Vagina (tissue), 2 donors: ENCODE measurements around the gene LCORL. TPM values are rescaled to one million over a fixed set of nuclear protein-coding genes. Genes with fewer than 3 reads are reported as not detected.
"Not testable (repeated sequence)": the region's sequence is repeated elsewhere in the genome, so short reads cannot be mapped to it uniquely, and the experiment has no call there.

Experiments
- DNase-seq, 2 donors: peaks; one replicate each; pipeline ENCODE4 v3.0.0-alpha.2; 2017; ENCODE audit errors: extremely low spot score in 2 of 2
- H3K27ac ChIP-seq: fragments of 200-600 bp; sonication (generic); one replicate; pipeline ENCODE4 v1.5.1; 2019
- H3K27me3 ChIP-seq: fragments of 200-600 bp; sonication (generic); one replicate; pipeline ENCODE4 v1.5.1; 2019
- H3K36me3 ChIP-seq, 2 donors: fragments of 200-600 bp; sonication (generic); one replicate each; pipeline ENCODE4 v1.5.1; 2017 to 2019
- H3K4me1 ChIP-seq: fragments of 200-600 bp; sonication (generic); one replicate; pipeline ENCODE4 v1.5.1; 2019
- H3K4me3 ChIP-seq, 2 donors: fragments of 200-600 bp; sonication (generic); 1 replicate in 1 of 2; 2 replicates in 1 of 2; pipeline ENCODE4 v1.5.1; 2016 to 2019
- H3K9me3 ChIP-seq: fragments of 200-600 bp; sonication (generic); one replicate; pipeline ENCODE4 v1.5.1; 2019
- POLR2A ChIP-seq, 2 donors: fragments of 450-650 bp; IDR thresholded peaks; one replicate each; pipeline ENCODE4 v1.6.1; 2017; ENCODE audit warnings: antibody characterized with exemption in 2 of 2, mild to moderate bottlenecking in 2 of 2, moderate library complexity in 2 of 2
- POLR2AphosphoS5 ChIP-seq, 2 donors: sonication (generic); formaldehyde crosslinking; IDR thresholded peaks; one replicate each; pipeline ENCODE4 v1.9.0; 2017; ENCODE audit warnings: antibody characterized with exemption in 2 of 2, mild to moderate bottlenecking in 2 of 2, low read depth in 1 of 2; ENCODE audit not compliant: insufficient read depth in 1 of 2
- intact Hi-C: fragments of 100-400 bp; cut with DNase I; formaldehyde crosslinking; loops from one replicate; pipeline ENCODE4 v1.15.1; 2023
- total RNA-seq: library from RNA; depleted of rRNA; stranded (reverse); fragments of >200 nt; gene quantifications from one replicate; pipeline ENCODE4 v1.2.3, GENCODE V29; 2016
- TF ChIP-seq, protein P1 (sequence below), 3 experiments: fragments of 450-650 bp in 2 of 3; fragments of 200-600 bp in 1 of 3; sonication (generic) in 1 of 3; IDR thresholded peaks; one replicate each; pipeline ENCODE4 v1.5.1; 2017 to 2019; ENCODE audit warnings: antibody characterized with exemption in 3 of 3, mild to moderate bottlenecking in 2 of 3, moderate library complexity in 2 of 3

The LCORL gene
- total RNA-seq, 1 donor from 2014 or later: 6.9 TPM

DNA sequence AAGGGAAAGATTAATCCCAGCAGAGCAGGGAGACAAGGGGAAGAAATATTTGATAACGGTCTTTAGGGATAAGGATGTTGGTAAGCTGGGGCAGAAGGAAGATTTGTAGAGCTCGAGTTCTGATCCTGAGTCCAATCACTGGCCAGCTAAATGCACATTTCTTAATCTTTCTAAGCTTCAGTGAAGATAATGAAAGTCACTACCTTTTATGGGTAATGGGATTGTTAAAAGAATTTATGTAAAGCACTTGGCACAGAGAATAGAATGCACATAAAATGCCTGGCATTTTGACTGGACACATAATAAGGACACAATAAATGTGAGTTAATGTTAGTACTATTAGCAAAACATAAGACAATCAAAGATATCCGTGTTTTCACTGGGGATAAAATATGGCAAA lies 167.5 kb downstream of the LCORL start:
- Histone ChIP-seq H3K27ac (no peak overlapping the region), H3K4me3 (no peak overlapping the region), H3K9me3 (no peaks in the 10 kb centered on the region), H3K27me3 (no peaks in the 10 kb centered on the region), H3K36me3 (no peaks in the 10 kb centered on the region), H3K4me1 (no peaks in the 10 kb centered on the region)
- DNase-seq: no peak
- TF ChIP-seq POLR2AphosphoS5 (IDR thresholded peaks at IDR 0.05; ENCODE audit: insufficient read depth in 1 of 2, low read depth in 1 of 2): no peak
- TF ChIP-seq, protein P1, sequence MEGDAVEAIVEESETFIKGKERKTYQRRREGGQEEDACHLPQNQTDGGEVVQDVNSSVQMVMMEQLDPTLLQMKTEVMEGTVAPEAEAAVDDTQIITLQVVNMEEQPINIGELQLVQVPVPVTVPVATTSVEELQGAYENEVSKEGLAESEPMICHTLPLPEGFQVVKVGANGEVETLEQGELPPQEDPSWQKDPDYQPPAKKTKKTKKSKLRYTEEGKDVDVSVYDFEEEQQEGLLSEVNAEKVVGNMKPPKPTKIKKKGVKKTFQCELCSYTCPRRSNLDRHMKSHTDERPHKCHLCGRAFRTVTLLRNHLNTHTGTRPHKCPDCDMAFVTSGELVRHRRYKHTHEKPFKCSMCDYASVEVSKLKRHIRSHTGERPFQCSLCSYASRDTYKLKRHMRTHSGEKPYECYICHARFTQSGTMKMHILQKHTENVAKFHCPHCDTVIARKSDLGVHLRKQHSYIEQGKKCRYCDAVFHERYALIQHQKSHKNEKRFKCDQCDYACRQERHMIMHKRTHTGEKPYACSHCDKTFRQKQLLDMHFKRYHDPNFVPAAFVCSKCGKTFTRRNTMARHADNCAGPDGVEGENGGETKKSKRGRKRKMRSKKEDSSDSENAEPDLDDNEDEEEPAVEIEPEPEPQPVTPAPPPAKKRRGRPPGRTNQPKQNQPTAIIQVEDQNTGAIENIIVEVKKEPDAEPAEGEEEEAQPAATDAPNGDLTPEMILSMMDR (IDR thresholded peaks at IDR 0.05): no peak
- TF ChIP-seq POLR2A (IDR thresholded peaks at IDR 0.05): no peak
- intact Hi-C loops: no loop called here

DNA sequence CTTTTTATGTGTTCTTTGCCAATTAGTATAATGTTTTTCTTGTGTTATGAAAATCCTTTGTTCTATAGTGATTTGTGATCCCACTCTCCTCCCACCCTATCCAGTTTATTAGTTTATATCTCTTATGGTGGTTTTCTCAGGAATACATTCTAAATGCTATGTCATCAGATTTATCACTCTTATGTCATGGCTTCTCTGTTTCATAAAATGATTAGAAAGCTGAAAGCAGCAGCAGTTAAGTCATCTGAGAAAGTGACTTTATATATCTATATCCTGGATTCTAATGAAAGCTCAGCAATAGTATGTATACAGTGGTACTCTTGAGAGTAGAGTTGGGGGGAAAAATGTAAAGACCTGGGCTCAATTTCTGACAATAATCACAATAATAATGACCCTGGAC lies 169.6 kb downstream of the LCORL start:
- DNase-seq: no peak
- TF ChIP-seq, protein P1 (IDR thresholded peaks at IDR 0.05): no peak
- TF ChIP-seq POLR2A (IDR thresholded peaks at IDR 0.05) (no peak), POLR2AphosphoS5 (IDR thresholded peaks at IDR 0.05; ENCODE audit: insufficient read depth in 1 of 2, low read depth in 1 of 2) (no peak)
- Histone ChIP-seq H3K27ac (no peak overlapping the region), H3K4me1 (no peaks in the 10 kb centered on the region), H3K9me3 (no peaks in the 10 kb centered on the region), H3K36me3 (no peaks in the 10 kb centered on the region), H3K4me3 (no peak overlapping the region), H3K27me3 (no peaks in the 10 kb centered on the region)
- intact Hi-C loops: no loop called here

DNA sequence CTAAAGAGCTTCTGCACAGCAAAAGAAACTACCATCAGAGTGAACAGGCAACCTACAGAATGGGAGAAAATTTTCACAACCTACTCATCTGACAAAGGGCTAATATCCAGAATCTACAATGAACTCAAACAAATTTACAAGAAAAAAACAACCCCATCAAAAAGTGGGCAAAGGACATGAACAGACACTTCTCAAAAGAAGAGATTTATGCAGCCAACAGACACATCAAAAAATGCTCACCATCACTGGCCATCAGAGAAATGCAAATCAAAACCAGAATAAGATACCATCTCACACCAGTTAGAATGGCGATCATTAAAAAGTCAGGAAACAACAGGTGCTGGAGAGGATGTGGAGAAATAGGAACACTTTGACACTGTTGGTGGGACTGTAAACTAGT lies 171.3 kb downstream of the LCORL start:
- H3K4me3 ChIP-seq, H3K36me3 ChIP-seq, H3K27me3 ChIP-seq, H3K9me3 ChIP-seq, H3K27ac ChIP-seq, intact Hi-C loops, DNase-seq, H3K4me1 ChIP-seq: not testable (repeated sequence)

DNA sequence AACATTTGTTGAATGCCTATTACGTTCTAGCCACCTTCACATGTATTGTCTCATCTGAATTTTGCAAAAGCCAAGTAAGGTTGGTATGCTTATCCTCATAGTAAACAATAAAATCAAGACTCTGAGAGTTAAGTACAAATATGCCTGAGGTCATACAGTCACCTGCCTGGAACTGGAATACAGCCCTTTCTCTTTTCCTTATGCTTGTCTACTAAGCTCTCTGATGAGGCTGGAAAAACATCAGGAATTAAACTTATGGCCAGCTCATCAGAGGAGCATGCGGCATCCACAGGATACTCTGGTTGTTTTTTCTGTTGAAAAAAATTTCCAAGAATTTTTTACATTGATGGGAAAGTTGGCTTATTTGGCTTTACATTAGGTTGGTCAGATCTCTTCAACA lies 175.3 kb downstream of the LCORL start:
- Histone ChIP-seq H3K4me1 (no peaks in the 10 kb centered on the region), H3K4me3 (no peak overlapping the region), H3K27ac (no peak overlapping the region), H3K36me3 (no peaks in the 10 kb centered on the region), H3K27me3 (no peaks in the 10 kb centered on the region), H3K9me3 (no peaks in the 10 kb centered on the region)
- no peak for DNase-seq
- TF ChIP-seq, protein P1 (IDR thresholded peaks at IDR 0.05): no peak
- TF ChIP-seq POLR2A (IDR thresholded peaks at IDR 0.05) (no peak), POLR2AphosphoS5 (IDR thresholded peaks at IDR 0.05; ENCODE audit: insufficient read depth in 1 of 2, low read depth in 1 of 2) (no peak)
- intact Hi-C loops: no loop called here

DNA sequence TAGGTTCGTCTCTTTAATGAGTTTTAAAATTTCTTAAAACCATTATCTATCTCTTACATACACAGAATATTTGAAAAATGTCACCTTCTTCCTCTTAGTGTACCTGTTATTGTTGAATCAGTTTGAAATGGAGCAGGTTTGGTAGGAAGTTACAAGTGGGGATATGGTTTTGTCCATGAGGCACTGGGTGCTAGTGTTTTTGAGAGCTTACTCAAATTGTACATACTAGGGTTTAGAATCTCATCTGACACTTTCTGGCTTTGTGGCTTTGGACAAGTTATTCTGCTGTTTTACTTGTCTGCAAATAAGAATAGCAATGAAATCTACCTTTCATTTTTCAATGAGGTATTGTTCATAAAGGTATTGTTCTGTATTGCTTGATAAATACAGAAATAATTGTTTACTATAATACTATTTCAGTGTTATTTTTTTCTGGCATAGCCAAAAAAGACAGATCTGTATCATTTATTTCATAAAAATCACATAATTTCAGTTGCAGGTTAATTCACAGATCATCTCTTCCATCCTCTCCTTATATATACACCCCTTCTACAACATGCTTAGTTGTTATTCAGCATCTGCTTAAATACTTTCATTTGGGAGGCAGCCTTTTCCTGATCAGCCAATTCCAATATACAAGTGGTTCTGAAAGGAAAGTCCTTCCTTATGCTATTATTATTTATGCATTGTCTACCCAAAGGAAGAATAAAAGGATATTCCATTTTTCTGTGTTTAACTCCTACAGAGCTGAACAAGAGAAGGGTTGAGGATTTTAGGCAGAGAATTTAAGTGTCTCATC lies 197.5 kb downstream of the LCORL start:
- no peak overlapping the region for H3K27ac ChIP-seq
- H3K4me3 ChIP-seq: no peak overlapping the region
- TF ChIP-seq, protein P1 (IDR thresholded peaks at IDR 0.05): no peak
- no peak for TF ChIP-seq POLR2AphosphoS5 (IDR thresholded peaks at IDR 0.05; ENCODE audit: insufficient read depth in 1 of 2, low read depth in 1 of 2)
- no peak for TF ChIP-seq POLR2A (IDR thresholded peaks at IDR 0.05)
- H3K36me3 ChIP-seq: no peaks in the 10 kb centered on the region
- no peaks in the 10 kb centered on the region for H3K9me3 ChIP-seq
- DNase-seq: no peak
- H3K4me1 ChIP-seq: no peaks in the 10 kb centered on the region
- H3K27me3 ChIP-seq: no peaks in the 10 kb centered on the region
- intact Hi-C loops: loop anchor here (5.0 kb wide), 1 partner anchor 768 kb away; no protein-coding TSS in a partner anchor
